Activated CD4-positive, alpha-beta T cell treated with anti-CD3 and anti-CD28 coated beads, Interleukin-2, amount 50 U/mL, for 48 hours (primary cell): ENCODE measurements around the gene C20orf173.

Experiments
- DNase-seq, 2 experiments: peaks; one replicate each; pipeline ENCODE4 v3.0.0-alpha.2; 2020

Gene C20orf173

GRCh38 chr20:35506179-35506578 lies 23.3 kb downstream of the C20orf173 start:
- DNase-seq: no peak

GRCh38 chr20:35504751-35505150 lies 24.7 kb downstream of the C20orf173 start:
- no peak for DNase-seq

- DNase-seq: no peak
These were observed 25.5 kb downstream of the C20orf173 start for GRCh38 chr20:35503841-35504561.

- no peak for DNase-seq
These were observed 26.2 kb downstream of the C20orf173 start for GRCh38 chr20:35503281-35503680.

GRCh38 chr20:35502352-35502751 lies 27.1 kb downstream of the C20orf173 start:
- DNase-seq: no peak

GRCh38 chr20:35499271-35499670 lies 30.2 kb downstream of the C20orf173 start:
- no peak for DNase-seq

- DNase-seq: no peak
These were observed 31.7 kb downstream of the C20orf173 start for GRCh38 chr20:35497780-35498189.

- no peak for DNase-seq
These were observed 32.1 kb downstream of the C20orf173 start for GRCh38 chr20:35497320-35497719.

GRCh38 chr20:35496481-35496880 lies 33.0 kb downstream of the C20orf173 start:
- DNase-seq: no peak

GRCh38 chr20:35492352-35492751 lies 37.1 kb downstream of the C20orf173 start:
- DNase-seq: no peak

- no peak for DNase-seq
These were observed 37.6 kb downstream of the C20orf173 start for GRCh38 chr20:35491823-35492222.

- peak; percentile 56 to 61 for DNase-seq
These were observed 38.7 kb downstream of the C20orf173 start for GRCh38 chr20:35490736-35491181.

- DNase-seq: no peak
These were observed 39.7 kb downstream of the C20orf173 start for GRCh38 chr20:35489717-35490116.

GRCh38 chr20:35487479-35487878 lies 42.0 kb downstream of the C20orf173 start:
- DNase-seq: no peak

GRCh38 chr20:35479798-35480197 lies 49.7 kb downstream of the C20orf173 start:
- DNase-seq: no peak

GRCh38 chr20:35478804-35479472 lies 50.5 kb downstream of the C20orf173 start:
- DNase-seq: peak in 1 of 2 experiments; percentile 9
